Measurements from ENCODE around the gene ANP32B.

GRCh38 chr9:97934321-97935115 lies 48.6 kb upstream of the ANP32B start:
- TF ChIP-seq CTCF (IDR thresholded peaks at IDR 0.05; ENCODE audit: low read length) (no peak), EZH2 (IDR thresholded peaks at IDR 0.05; ENCODE audit: borderline replicate concordance, low read length) (no peak)

Data from OCI-LY1 (cell line).